Measurements from ENCODE around the gene APPBP2.
"Not testable (repeated sequence)": the region's sequence is repeated elsewhere in the genome, so short reads cannot be mapped to it uniquely, and the experiment has no call there.

The APPBP2 gene

GRCh38 chr17:60559995-60560859, 34.2 kb upstream of the APPBP2 start:
- DNase-seq (ENCODE audit: low read depth): no peak

GRCh38 chr17:60559659-60559994, 33.6 kb upstream of the APPBP2 start:
- no peak for DNase-seq (ENCODE audit: low read depth)
- no peak overlapping the region for H3K4me3 ChIP-seq (ENCODE audit: low read depth, low read length)
- no peak for TF ChIP-seq CTCF (IDR thresholded peaks at IDR 0.05; ENCODE audit: control insufficient read depth, extremely low read depth, insufficient read depth)

More at GRCh38 chr17:60559995-60560859, 34.2 kb upstream of the APPBP2 start:
- TF ChIP-seq CTCF (IDR thresholded peaks at IDR 0.05; ENCODE audit: control insufficient read depth, extremely low read depth, insufficient read depth): no peak
- H3K4me3 ChIP-seq (ENCODE audit: low read depth, low read length): no peak overlapping the region

- TF ChIP-seq CTCF (IDR thresholded peaks at IDR 0.05; ENCODE audit: control insufficient read depth, extremely low read depth, insufficient read depth): no peak
- no peak for DNase-seq (ENCODE audit: low read depth)
- no peak overlapping the region for H3K4me3 ChIP-seq (ENCODE audit: low read depth, low read length)
Observed at GRCh38 chr17:60557805-60558204, 31.8 kb upstream of the APPBP2 start.

- no peak for DNase-seq (ENCODE audit: low read depth)
- no peak for TF ChIP-seq CTCF (IDR thresholded peaks at IDR 0.05; ENCODE audit: control insufficient read depth, extremely low read depth, insufficient read depth)
- no peak overlapping the region for H3K4me3 ChIP-seq (ENCODE audit: low read depth, low read length)
Observed at GRCh38 chr17:60555786-60556185, 29.7 kb upstream of the APPBP2 start.

- no peak overlapping the region for H3K4me3 ChIP-seq (ENCODE audit: low read depth, low read length)
- TF ChIP-seq CTCF (IDR thresholded peaks at IDR 0.05; ENCODE audit: control insufficient read depth, extremely low read depth, insufficient read depth): no peak
- DNase-seq (ENCODE audit: low read depth): no peak
Observed at GRCh38 chr17:60554377-60554788, 28.3 kb upstream of the APPBP2 start.

GRCh38 chr17:60552255-60552654, 26.2 kb upstream of the APPBP2 start:
- not testable (repeated sequence) for H3K4me3 ChIP-seq (ENCODE audit: low read depth, low read length); DNase-seq (ENCODE audit: low read depth)

- H3K4me3 ChIP-seq (ENCODE audit: low read depth, low read length): no peak overlapping the region
- DNase-seq (ENCODE audit: low read depth): no peak
Observed at GRCh38 chr17:60548990-60549389, 22.9 kb upstream of the APPBP2 start.

More at GRCh38 chr17:60548990-60549389, 22.9 kb upstream of the APPBP2 start:
- TF ChIP-seq CTCF (IDR thresholded peaks at IDR 0.05; ENCODE audit: control insufficient read depth, extremely low read depth, insufficient read depth): no peak

All from LNCaP clone FGC (cell line).